B cell (primary cell): ENCODE results near the gene NLRP5.

Experiments used
- CTCF ChIP-seq: fragments of 200-600 bp; IDR thresholded peaks from one replicate; pipeline ENCODE4 v1.8.0; 2022; ENCODE audit warnings: antibody characterized with exemption, mild to moderate bottlenecking
- EZH2 ChIP-seq: IDR thresholded peaks from 2 replicates; pipeline ENCODE4 v1.6.1; 2012; ENCODE audit warnings: borderline replicate concordance, low read depth, mild to moderate bottlenecking, moderate library complexity, low read length; ENCODE audit not compliant: insufficient read depth, poor library complexity, severe bottlenecking

DNA sequence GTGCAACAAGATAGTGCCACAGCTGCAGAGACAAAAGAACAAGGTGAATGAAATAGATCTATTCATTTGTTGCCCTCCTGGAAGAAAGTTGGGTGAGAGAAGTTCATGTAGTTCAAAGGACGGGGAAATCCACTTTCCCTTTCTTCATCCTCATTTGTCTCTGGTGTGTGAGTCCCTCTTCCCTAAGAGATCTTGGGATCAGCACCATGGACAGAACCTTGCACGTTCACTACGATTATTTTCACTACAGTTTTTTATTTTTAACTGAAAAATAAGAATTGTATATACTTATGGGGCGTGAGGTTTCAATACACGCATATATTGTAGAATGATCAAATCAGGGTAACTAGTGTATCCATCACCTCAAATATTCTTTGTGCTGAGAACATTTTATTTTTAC lies 29.2 kb downstream of the NLRP5 start:
- TF ChIP-seq CTCF (no peak), EZH2 (no peak)
